Measurements from ENCODE around the gene TEC. TPM values are rescaled to one million over a fixed set of nuclear protein-coding genes. Genes with fewer than 3 reads are reported as not detected.

TEC gene
- total and polyA plus RNA-seq, 3 donors from 2014 or later: 3.5 to 10.8 (median 9.2) TPM

- TF ChIP-seq POLR2A (IDR thresholded peaks at IDR 0.05) (no peak), CTCF (IDR thresholded peaks at IDR 0.05) (no peak)
- 74 to 82% methylated on average over 4 of the region's 4 CpGs for WGBS, 2 donors
- no peak overlapping the region for H3K27ac ChIP-seq
- H3K36me3 ChIP-seq (ENCODE audit: low read depth, missing control alignments): no peaks in the 10 kb centered on the region
- intact Hi-C loops (cut with DNase I; ENCODE audit: low total_unique reads): no loop called here
- H3K4me1 ChIP-seq: no peaks in the 10 kb centered on the region
- H3K9me3 ChIP-seq: no peaks in the 10 kb centered on the region
- H3K27me3 ChIP-seq: no peaks in the 10 kb centered on the region
- no peak for DNase-seq
- H3K4me3 ChIP-seq: no peak overlapping the region
Measured at GRCh38 chr4:48226199-48226598, 43.4 kb downstream of the TEC start.

- no peaks in the 10 kb centered on the region for H3K36me3 ChIP-seq (ENCODE audit: low read depth, missing control alignments)
- H3K9me3 ChIP-seq: no peaks in the 10 kb centered on the region
- DNase-seq: no peak
- intact Hi-C loops (cut with DNase I; ENCODE audit: low total_unique reads): no loop called here
- H3K4me1 ChIP-seq: no peaks in the 10 kb centered on the region
- no peak overlapping the region for H3K27ac ChIP-seq
- H3K27me3 ChIP-seq: no peaks in the 10 kb centered on the region
- H3K4me3 ChIP-seq: no peak overlapping the region
- WGBS, 2 donors: 87 to 92% methylated on average over 7 of the region's 7 CpGs
- TF ChIP-seq POLR2A (IDR thresholded peaks at IDR 0.05) (no peak), CTCF (IDR thresholded peaks at IDR 0.05) (no peak)
Measured at GRCh38 chr4:48225368-48226141, 44.1 kb downstream of the TEC start.

GRCh38 chr4:48224606-48225005 lies 45.0 kb downstream of the TEC start:
- H3K9me3 ChIP-seq: no peaks in the 10 kb centered on the region
- no peak for DNase-seq
- intact Hi-C loops (cut with DNase I; ENCODE audit: low total_unique reads): no loop called here
- no peak for TF ChIP-seq CTCF (IDR thresholded peaks at IDR 0.05)
- TF ChIP-seq POLR2A (IDR thresholded peaks at IDR 0.05): no peak
- H3K36me3 ChIP-seq (ENCODE audit: low read depth, missing control alignments): no peaks in the 10 kb centered on the region
- 64 to 89% methylated on average over 5 of the region's 5 CpGs for WGBS, 2 donors
- no peak overlapping the region for H3K27ac ChIP-seq
- no peak overlapping the region for H3K4me3 ChIP-seq
- no peaks in the 10 kb centered on the region for H3K4me1 ChIP-seq
- no peaks in the 10 kb centered on the region for H3K27me3 ChIP-seq

GRCh38 chr4:48223633-48224295 lies 45.9 kb downstream of the TEC start:
- intact Hi-C loops (cut with DNase I; ENCODE audit: low total_unique reads): no loop called here
- H3K4me3 ChIP-seq: no peak overlapping the region
- 81 to 82% methylated on average over 3 of the region's 3 CpGs for WGBS, 2 donors
- TF ChIP-seq CTCF (IDR thresholded peaks at IDR 0.05): no peak
- no peak for TF ChIP-seq POLR2A (IDR thresholded peaks at IDR 0.05)
- no peaks in the 10 kb centered on the region for H3K27me3 ChIP-seq
- DNase-seq: no peak
- no peaks in the 10 kb centered on the region for H3K36me3 ChIP-seq (ENCODE audit: low read depth, missing control alignments)
- H3K27ac ChIP-seq: no peak overlapping the region
- no peaks in the 10 kb centered on the region for H3K9me3 ChIP-seq
- no peaks in the 10 kb centered on the region for H3K4me1 ChIP-seq

All from testis (tissue), 3 donors.